Stimulated activated CD8-positive, alpha-beta memory T cell treated with anti-CD3 and anti-CD28 coated beads, Interleukin-12 subunit alpha, Interleukin-12 subunit beta, amount 100 ng/mL, for 1 hour (primary cell): ENCODE results near the gene RETREG3.

Experiments used
- DNase-seq: peaks from one replicate; pipeline ENCODE4 v3.0.0-alpha.2; 2020; ENCODE audit warnings: low read depth

Gene RETREG3

DNA sequence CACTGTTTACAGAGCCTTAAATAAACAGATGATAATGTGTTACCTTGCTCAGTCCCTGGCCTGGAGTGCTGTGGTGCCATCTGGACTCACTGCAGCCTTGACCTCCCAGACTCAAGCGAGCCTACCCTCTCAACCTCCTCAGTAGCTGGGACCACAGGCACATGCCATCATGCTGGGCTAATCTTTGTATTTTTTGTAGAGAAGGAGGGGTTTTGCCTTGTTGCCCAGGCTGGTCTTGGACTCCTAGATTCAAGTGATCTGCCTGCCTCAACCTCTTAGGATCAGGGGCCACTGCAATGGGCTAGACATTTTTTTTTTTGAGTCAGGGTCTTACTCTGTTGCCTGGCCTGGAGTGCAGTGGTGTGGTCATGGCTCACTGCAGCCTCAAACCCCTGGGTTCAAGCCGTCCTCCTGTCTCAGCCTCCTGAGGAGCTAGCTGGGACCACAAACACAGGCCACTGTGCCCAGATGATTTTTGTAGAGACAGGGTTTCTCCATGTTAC lies 78.2 kb downstream of the RETREG3 start:
- DNase-seq, result no peak
